ENCODE results near the gene ATRN. TPM values are rescaled to one million over a fixed set of nuclear protein-coding genes. Genes with fewer than 3 reads are reported as not detected.

Gene ATRN
- total RNA-seq, 1 donor from 2014 or later = 8.6 TPM

GRCh38 chr20:3485913-3486312 lies 15.1 kb downstream of the ATRN start:
- Histone ChIP-seq H3K27me3 (no peaks in the 10 kb centered on the region), H3K4me1 (peaks cover 3 to 11% of the 10 kb centered on the region in 2 donors), H3K9me3 (no peaks in the 10 kb centered on the region), H3K27ac (no peak overlapping the region), H3K4me3 (no peak overlapping the region), H3K36me3 (no peaks in the 10 kb centered on the region)
- intact Hi-C loops (cut with DNase I) = no loop called here
- no peak for DNase-seq (ENCODE audit: low spot score in 2 of 2)
- TF ChIP-seq CTCF (IDR thresholded peaks at IDR 0.05) = no peak

DNA sequence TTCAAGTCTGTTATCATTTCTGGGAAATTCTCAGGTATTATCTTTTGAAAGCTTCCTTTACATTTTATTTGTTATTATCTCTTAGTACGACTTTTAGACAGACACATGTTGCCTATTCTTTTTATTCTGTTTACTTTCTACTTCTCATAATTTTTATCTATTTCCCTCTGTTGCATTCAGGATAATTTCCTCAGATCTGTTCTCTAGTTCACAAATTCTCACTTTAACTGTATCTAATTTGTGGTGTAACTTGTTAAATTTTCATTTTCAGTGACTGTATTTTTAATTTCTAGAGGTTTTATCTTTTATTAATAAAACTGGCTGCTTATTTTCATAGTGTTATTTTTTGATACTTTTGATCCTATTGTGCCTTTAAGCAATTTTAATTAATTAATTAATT lies 16.0 kb downstream of the ATRN start:
- Histone ChIP-seq H3K9me3 (no peaks in the 10 kb centered on the region), H3K27me3 (no peaks in the 10 kb centered on the region), H3K4me3 (no peak overlapping the region), H3K27ac (no peak overlapping the region), H3K4me1 (peaks cover 3 to 9% of the 10 kb centered on the region in 2 donors), H3K36me3 (no peaks in the 10 kb centered on the region)
- intact Hi-C loops (cut with DNase I) = no loop called here
- DNase-seq (ENCODE audit: low spot score in 2 of 2) = no peak
- no peak for TF ChIP-seq CTCF (IDR thresholded peaks at IDR 0.05)

GRCh38 chr20:3492669-3493068 lies 21.9 kb downstream of the ATRN start:
- no peak overlapping the region for H3K4me3 ChIP-seq
- H3K27ac ChIP-seq = no peak overlapping the region
- intact Hi-C loops (cut with DNase I) = no loop called here
- no peak for TF ChIP-seq CTCF (IDR thresholded peaks at IDR 0.05)
- H3K36me3 ChIP-seq = no peaks in the 10 kb centered on the region
- no peaks in the 10 kb centered on the region for H3K4me1 ChIP-seq
- H3K9me3 ChIP-seq = peaks cover 0 to 14% of the 10 kb centered on the region in 2 donors
- no peaks in the 10 kb centered on the region for H3K27me3 ChIP-seq
- no peak for DNase-seq (ENCODE audit: low spot score in 2 of 2)

DNA sequence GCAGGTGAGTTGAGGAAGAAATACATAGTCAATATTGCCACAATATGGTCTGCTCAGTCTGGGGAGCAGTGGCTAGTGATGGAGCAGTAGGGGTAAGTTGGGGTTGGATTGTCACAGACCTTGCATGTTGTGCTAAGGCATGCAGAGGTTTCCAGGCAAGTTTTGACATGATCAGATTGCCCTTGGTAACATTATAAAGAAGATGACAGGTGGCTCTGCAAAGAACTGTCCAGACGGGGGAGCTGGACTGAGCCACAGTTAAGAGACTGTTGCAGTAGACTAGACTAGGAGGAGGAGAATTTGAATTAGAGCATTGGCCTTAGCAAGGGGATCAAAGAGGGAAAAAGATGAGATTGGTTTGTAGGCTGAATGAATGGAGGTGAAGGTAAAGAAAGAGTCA lies 23.4 kb downstream of the ATRN start:
- Histone ChIP-seq H3K27me3 (no peaks in the 10 kb centered on the region), H3K36me3 (no peaks in the 10 kb centered on the region), H3K27ac (no peak overlapping the region), H3K9me3 (peaks cover 0 to 14% of the 10 kb centered on the region in 2 donors), H3K4me3 (no peak overlapping the region), H3K4me1 (no peaks in the 10 kb centered on the region)
- intact Hi-C loops (cut with DNase I) = no loop called here
- no peak for DNase-seq (ENCODE audit: low spot score in 2 of 2)
- TF ChIP-seq CTCF (IDR thresholded peaks at IDR 0.05) = no peak

- no peaks in the 10 kb centered on the region for H3K27me3 ChIP-seq
- H3K27ac ChIP-seq = no peak overlapping the region
- TF ChIP-seq CTCF (IDR thresholded peaks at IDR 0.05) = no peak
- intact Hi-C loops (cut with DNase I) = no loop called here
- H3K4me3 ChIP-seq = no peak overlapping the region
- H3K9me3 ChIP-seq = no peaks in the 10 kb centered on the region
- DNase-seq (ENCODE audit: low spot score in 2 of 2) = no peak
- no peaks in the 10 kb centered on the region for H3K4me1 ChIP-seq
- H3K36me3 ChIP-seq = no peaks in the 10 kb centered on the region
Observed at GRCh38 chr20:3502878-3503277, 32.1 kb downstream of the ATRN start.

DNA sequence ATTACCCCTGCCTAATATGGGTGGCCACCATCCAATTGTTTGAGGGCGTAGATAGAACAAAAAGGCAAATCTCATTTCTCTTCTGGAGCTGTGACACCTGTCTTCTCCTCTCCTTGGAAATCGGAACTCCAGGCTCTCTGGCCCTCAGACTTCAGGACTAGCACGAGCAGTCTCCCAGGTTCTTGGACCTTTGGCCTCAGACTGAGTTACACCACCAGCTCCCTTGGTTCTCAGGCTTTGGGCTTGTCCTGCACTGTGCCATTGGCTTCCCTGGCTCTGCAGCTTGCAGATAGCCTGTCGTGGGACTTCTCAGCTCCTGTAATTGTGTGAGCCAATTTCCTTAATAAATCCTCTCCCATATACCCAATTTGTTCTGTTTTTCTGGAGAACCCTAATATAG lies 34.3 kb downstream of the ATRN start:
- no peak overlapping the region for H3K4me3 ChIP-seq
- intact Hi-C loops (cut with DNase I) = no loop called here
- no peaks in the 10 kb centered on the region for H3K4me1 ChIP-seq
- no peak overlapping the region for H3K27ac ChIP-seq
- no peaks in the 10 kb centered on the region for H3K9me3 ChIP-seq
- no peak for TF ChIP-seq CTCF (IDR thresholded peaks at IDR 0.05)
- H3K27me3 ChIP-seq = no peaks in the 10 kb centered on the region
- no peak for DNase-seq (ENCODE audit: low spot score in 2 of 2)
- H3K36me3 ChIP-seq = no peaks in the 10 kb centered on the region
